Caco-2 (cell line): Measurements from ENCODE around the gene SMIM36. TPM values are rescaled to one million over a fixed set of nuclear protein-coding genes. Genes with fewer than 3 reads are reported as not detected.

ENCODE experiments used
- BruUV-seq: library from RNA; stranded (reverse); fragments of 400-500 nt; replicated peaks from 2 replicates; lab custom pipeline; 2021; lab: Mats Ljungman, UMichigan
- CTCF ChIA-PET: fragments of 300-600 bp; sonication (Branson Sonifier 250); formaldehyde crosslinking; loops from one replicate; lab custom pipeline; 2022; ENCODE audit warnings: antibody characterized with exemption; lab: Charles Lee
- POLR2A ChIA-PET: fragments of 300-600 bp; sonication (Branson Sonifier 250); formaldehyde crosslinking; loops from one replicate; lab custom pipeline; 2022; ENCODE audit warnings: antibody characterized with exemption; lab: Charles Lee
- DNase-seq, 2 experiments: peaks; one replicate each; pipeline versions ENCODE4 v3.0.0 to v3.0.0-alpha.2; 2020 to 2022
- H3K27me3 ChIP-seq: replicated peaks from 2 replicates; pipeline ENCODE4 v1.6.0; 2011; ENCODE audit warnings: low read length; ENCODE audit not compliant: control insufficient read depth, insufficient read depth
- H3K36me3 ChIP-seq: 2 replicates; pipeline ENCODE4 v1.5.1; 2011; ENCODE audit warnings: low read length; ENCODE audit not compliant: control insufficient read depth, insufficient read depth
- H3K4me1 ChIP-seq: fragments of 250-450 bp; sonication (Bioruptor Pico); 2 replicates; pipeline ENCODE4 v1.5.1; 2020; ENCODE audit warnings: mild to moderate bottlenecking
- H3K4me3 ChIP-seq: 2 replicates; pipeline ENCODE4 v1.5.1; 2011; ENCODE audit warnings: low read depth, mild to moderate bottlenecking, control low read depth, low read length
- H3K9me3 ChIP-seq: fragments of 250-450 bp; sonication (Bioruptor Pico); 2 replicates; pipeline ENCODE4 v1.5.1; 2020; ENCODE audit warnings: mild to moderate bottlenecking, moderate library complexity
- H3K27ac Mint-ChIP-seq: one replicate; pipeline ENCODE4 v1.8.0; 2022; ENCODE audit warnings: mixed read lengths; ENCODE audit not compliant: unreplicated experiment
- H3K27me3 Mint-ChIP-seq: one replicate; pipeline ENCODE4 v1.8.0; 2022; ENCODE audit warnings: mixed read lengths; ENCODE audit not compliant: insufficient read depth, unreplicated experiment
- H3K36me3 Mint-ChIP-seq: one replicate; pipeline ENCODE4 v1.8.0; 2022; ENCODE audit warnings: mild to moderate bottlenecking, mixed read lengths; ENCODE audit not compliant: insufficient read depth, unreplicated experiment
- H3K4me1 Mint-ChIP-seq: one replicate; pipeline ENCODE4 v1.8.0; 2022; ENCODE audit warnings: low read depth, mixed read lengths; ENCODE audit not compliant: unreplicated experiment
- H3K4me3 Mint-ChIP-seq: one replicate; pipeline ENCODE4 v1.8.0; 2022; ENCODE audit warnings: mild to moderate bottlenecking, moderate library complexity, mixed read lengths; ENCODE audit not compliant: unreplicated experiment
- H3K9me3 Mint-ChIP-seq: one replicate; pipeline ENCODE4 v1.8.0; 2022; ENCODE audit warnings: mixed read lengths; ENCODE audit not compliant: unreplicated experiment
- CTCF ChIP-seq, 2 experiments: fragments of 200-600 bp in 1 of 2; IDR thresholded peaks; 1 replicate in 1 of 2; 2 replicates in 1 of 2; pipeline versions ENCODE4 v1.5.1 to v1.8.0; 2011 to 2022; ENCODE audit warnings: antibody characterized with exemption in 1 of 2, control low read depth in 1 of 2, inconsistent platforms in 1 of 2, low read depth in 1 of 2, low read length in 1 of 2, mild to moderate bottlenecking in 1 of 2, moderate library complexity in 1 of 2; ENCODE audit not compliant: insufficient read depth in 1 of 2, severe bottlenecking in 1 of 2, unreplicated experiment in 1 of 2
- intact Hi-C: fragments of 100-400 bp; cut with micrococcal nuclease; formaldehyde crosslinking; loops from one replicate; pipeline ENCODE4 v1.10.0; 2022; ENCODE audit not compliant: unreplicated experiment
- total RNA-seq: library from RNA; stranded (reverse); gene quantifications from 2 replicates; pipeline ENCODE4 v1.2.3, GENCODE V29; 2022

SMIM36 gene
- total RNA-seq, 1 experiment from 2014 or later = not detected

GRCh38 chr17:55417411-55418268 lies 93.6 kb downstream of the SMIM36 start:
- intact Hi-C loops = no loop called here
- no peak overlapping the region for H3K27ac Mint-ChIP-seq
- Histone ChIP-seq H3K4me3 (no peak overlapping the region), H3K27me3 (no peaks in the 10 kb centered on the region), H3K9me3 (no peaks in the 10 kb centered on the region), H3K36me3 (no peaks in the 10 kb centered on the region), H3K4me1 (peaks cover 11% of the 10 kb centered on the region)
- H3K4me1 Mint-ChIP-seq = peaks cover 50% of the 10 kb centered on the region
- no peaks in the 10 kb centered on the region for H3K27me3 Mint-ChIP-seq
- POLR2A ChIA-PET = interaction anchor here (2.0 kb wide), 1 partner anchor 29 kb away, joined by 6 read pairs; no protein-coding TSS in a partner anchor
- no peak for TF ChIP-seq CTCF (IDR thresholded peaks at IDR 0.05; ENCODE audit: insufficient read depth in 1 of 2, low read depth in 1 of 2, low read length in 1 of 2, severe bottlenecking in 1 of 2, unreplicated experiment in 1 of 2)
- CTCF ChIA-PET = interaction anchor here (1.4 kb wide), 1 partner anchor 97 kb away, joined by 4 read pairs; no protein-coding TSS in a partner anchor
- peaks cover 62% of the 10 kb centered on the region for H3K36me3 Mint-ChIP-seq
- no TSS peak for BruUV-seq
- H3K4me3 Mint-ChIP-seq = no peak overlapping the region
- no peak for DNase-seq
- no peaks in the 10 kb centered on the region for H3K9me3 Mint-ChIP-seq

- peaks cover 60% of the 10 kb centered on the region for H3K36me3 Mint-ChIP-seq
- H3K9me3 Mint-ChIP-seq = no peaks in the 10 kb centered on the region
- no peak for DNase-seq
- H3K4me3 Mint-ChIP-seq = no peak overlapping the region
- Histone ChIP-seq H3K4me3 (no peak overlapping the region), H3K4me1 (peaks cover 5% of the 10 kb centered on the region; the same call in 1 of the 2 replicates), H3K27me3 (no peaks in the 10 kb centered on the region), H3K36me3 (no peaks in the 10 kb centered on the region), H3K9me3 (no peaks in the 10 kb centered on the region)
- peaks cover 42% of the 10 kb centered on the region for H3K4me1 Mint-ChIP-seq
- intact Hi-C loops = no loop called here
- ChIA-PET CTCF (interaction anchor here (1.4 kb wide), 1 partner anchor 98 kb away, joined by 4 read pairs; no protein-coding TSS in a partner anchor), POLR2A (no interaction called here)
- TF ChIP-seq CTCF (IDR thresholded peaks at IDR 0.05; ENCODE audit: insufficient read depth in 1 of 2, low read depth in 1 of 2, low read length in 1 of 2, severe bottlenecking in 1 of 2, unreplicated experiment in 1 of 2) = no peak
- H3K27ac Mint-ChIP-seq = peak overlapping the region; percentile 43
- H3K27me3 Mint-ChIP-seq = no peaks in the 10 kb centered on the region
- BruUV-seq = no TSS peak
These were observed 94.7 kb downstream of the SMIM36 start for GRCh38 chr17:55416470-55417052.

GRCh38 chr17:55416000-55416399 lies 95.3 kb downstream of the SMIM36 start:
- peaks cover 42% of the 10 kb centered on the region for H3K4me1 Mint-ChIP-seq
- ChIA-PET CTCF (no interaction called here), POLR2A (no interaction called here)
- peaks cover 5% of the 10 kb centered on the region; the same call in 1 of the 2 replicates for H3K4me1 ChIP-seq
- H3K4me3 Mint-ChIP-seq = no peak overlapping the region
- DNase-seq = no peak
- no peaks in the 10 kb centered on the region for H3K9me3 ChIP-seq
- H3K27me3 ChIP-seq = no peaks in the 10 kb centered on the region
- no peaks in the 10 kb centered on the region for H3K9me3 Mint-ChIP-seq
- H3K27ac Mint-ChIP-seq = no peak overlapping the region
- no TSS peak for BruUV-seq
- no peak overlapping the region for H3K4me3 ChIP-seq
- TF ChIP-seq CTCF (IDR thresholded peaks at IDR 0.05; ENCODE audit: insufficient read depth in 1 of 2, low read depth in 1 of 2, low read length in 1 of 2, severe bottlenecking in 1 of 2, unreplicated experiment in 1 of 2) = no peak
- peaks cover 61% of the 10 kb centered on the region for H3K36me3 Mint-ChIP-seq
- intact Hi-C loops = no loop called here
- no peaks in the 10 kb centered on the region for H3K27me3 Mint-ChIP-seq
- H3K36me3 ChIP-seq = no peaks in the 10 kb centered on the region; the same call in 1 of the 2 replicates
